Type B pancreatic cell (in vitro differentiated cells): Measurements from ENCODE around the gene GUCD1. TPM values are rescaled to one million over a fixed set of nuclear protein-coding genes. Genes with fewer than 3 reads are reported as not detected.

Experiments used
- DNase-seq: peaks from one replicate; pipeline ENCODE4 v3.0.0; 2021; ENCODE audit warnings: mixed read lengths; ENCODE audit not compliant: unreplicated experiment; ENCODE audit errors: extremely low spot score
- H3K27ac Mint-ChIP-seq: 2 replicates; pipeline ENCODE4 v1.8.0; 2021; ENCODE audit warnings: mild to moderate bottlenecking, mixed read lengths
- H3K27me3 Mint-ChIP-seq: 2 replicates; pipeline ENCODE4 v1.8.0; 2021; ENCODE audit warnings: mixed read lengths
- H3K36me3 Mint-ChIP-seq: 2 replicates; pipeline ENCODE4 v1.8.0; 2021; ENCODE audit warnings: mixed read lengths
- H3K4me1 Mint-ChIP-seq: one replicate; pipeline ENCODE4 v1.8.0; 2021; ENCODE audit warnings: mixed read lengths; ENCODE audit not compliant: unreplicated experiment
- H3K4me3 Mint-ChIP-seq: 2 replicates; pipeline ENCODE4 v1.8.0; 2021; ENCODE audit warnings: mild to moderate bottlenecking, mixed read lengths
- H3K9me3 Mint-ChIP-seq: 2 replicates; pipeline ENCODE4 v1.8.0; 2021; ENCODE audit warnings: mixed read lengths
- total RNA-seq: library from RNA; stranded (reverse); gene quantifications from 2 replicates; pipeline ENCODE4 v1.2.1, GENCODE V29; 2021; ENCODE audit warnings: low replicate concordance
- TF ChIP-seq, protein P1 (sequence below): fragments of 200-600 bp; sonication (generic); conservative IDR thresholded peaks from 2 replicates; pipeline ENCODE4 v1.5.0; 2021; ENCODE audit warnings: antibody characterized with exemption, mild to moderate bottlenecking

The GUCD1 gene
- total RNA-seq, 1 donor from 2014 or later, result 81.8 TPM

DNA sequence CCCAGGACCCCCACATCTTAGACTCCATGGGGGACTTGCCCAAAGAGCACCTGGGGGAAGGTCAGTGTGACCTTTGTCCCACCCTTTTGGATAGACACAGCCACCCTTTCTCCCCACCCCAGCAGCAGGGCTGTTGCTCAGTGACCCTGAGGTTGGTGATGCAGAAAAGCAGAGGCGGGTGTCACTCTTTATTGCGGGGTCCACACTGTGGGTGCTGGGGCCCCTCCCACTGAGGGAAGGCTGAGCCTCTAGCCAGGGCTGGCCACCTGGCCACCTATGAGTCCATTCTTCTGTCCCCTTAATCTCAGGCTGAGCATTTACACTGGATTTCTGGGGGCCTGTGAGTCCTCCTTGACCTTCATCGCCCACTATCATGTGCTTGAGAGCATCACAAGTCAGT lies 30.5 kb upstream of the GUCD1 start:
- no peaks in the 10 kb centered on the region for H3K4me1 Mint-ChIP-seq
- no peaks in the 10 kb centered on the region for H3K9me3 Mint-ChIP-seq
- TF ChIP-seq, protein P1, sequence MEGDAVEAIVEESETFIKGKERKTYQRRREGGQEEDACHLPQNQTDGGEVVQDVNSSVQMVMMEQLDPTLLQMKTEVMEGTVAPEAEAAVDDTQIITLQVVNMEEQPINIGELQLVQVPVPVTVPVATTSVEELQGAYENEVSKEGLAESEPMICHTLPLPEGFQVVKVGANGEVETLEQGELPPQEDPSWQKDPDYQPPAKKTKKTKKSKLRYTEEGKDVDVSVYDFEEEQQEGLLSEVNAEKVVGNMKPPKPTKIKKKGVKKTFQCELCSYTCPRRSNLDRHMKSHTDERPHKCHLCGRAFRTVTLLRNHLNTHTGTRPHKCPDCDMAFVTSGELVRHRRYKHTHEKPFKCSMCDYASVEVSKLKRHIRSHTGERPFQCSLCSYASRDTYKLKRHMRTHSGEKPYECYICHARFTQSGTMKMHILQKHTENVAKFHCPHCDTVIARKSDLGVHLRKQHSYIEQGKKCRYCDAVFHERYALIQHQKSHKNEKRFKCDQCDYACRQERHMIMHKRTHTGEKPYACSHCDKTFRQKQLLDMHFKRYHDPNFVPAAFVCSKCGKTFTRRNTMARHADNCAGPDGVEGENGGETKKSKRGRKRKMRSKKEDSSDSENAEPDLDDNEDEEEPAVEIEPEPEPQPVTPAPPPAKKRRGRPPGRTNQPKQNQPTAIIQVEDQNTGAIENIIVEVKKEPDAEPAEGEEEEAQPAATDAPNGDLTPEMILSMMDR, result no peak
- H3K4me3 Mint-ChIP-seq, result no peak overlapping the region
- no peak overlapping the region for H3K27ac Mint-ChIP-seq
- H3K36me3 Mint-ChIP-seq, result no peaks in the 10 kb centered on the region
- no peaks in the 10 kb centered on the region for H3K27me3 Mint-ChIP-seq
- no peak for DNase-seq

- Mint-ChIP-seq H3K4me1 (no peaks in the 10 kb centered on the region), H3K27ac (no peak overlapping the region), H3K4me3 (no peak overlapping the region), H3K9me3 (no peaks in the 10 kb centered on the region), H3K27me3 (no peaks in the 10 kb centered on the region), H3K36me3 (no peaks in the 10 kb centered on the region)
- TF ChIP-seq, protein P1, result no peak
- DNase-seq, result no peak
Observed at GRCh38 chr22:24584871-24585411, 30.0 kb upstream of the GUCD1 start.

DNA sequence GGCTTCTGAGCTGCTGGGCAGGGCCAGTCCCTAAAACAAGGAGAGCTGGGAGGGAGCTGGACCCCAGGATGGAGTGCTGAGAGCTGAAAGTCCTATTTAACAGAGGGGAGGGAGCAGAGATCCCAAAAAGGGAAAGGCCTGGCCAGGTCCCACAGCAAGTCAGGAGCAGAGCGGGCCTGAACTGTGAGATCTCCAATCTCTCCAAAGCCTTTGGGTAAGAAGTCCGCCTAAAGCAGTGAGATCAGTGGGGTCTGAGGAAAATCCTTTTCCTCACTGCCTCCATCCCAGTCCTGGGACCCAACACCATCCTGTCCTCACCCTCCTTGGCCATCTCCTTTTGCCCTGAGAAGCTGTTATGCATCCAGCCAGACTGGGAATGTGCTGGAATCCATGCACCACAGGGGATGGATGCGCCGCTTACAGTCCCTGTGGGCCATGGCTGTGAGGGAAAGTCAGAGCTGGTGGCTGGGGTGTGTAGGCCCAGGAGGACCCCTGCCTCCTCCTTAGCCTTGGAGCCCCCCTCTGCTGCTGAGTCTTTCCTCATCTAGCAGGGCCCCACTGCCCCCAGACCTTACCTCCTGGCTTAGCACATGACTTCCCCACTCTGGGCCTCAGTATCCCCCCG lies 29.3 kb upstream of the GUCD1 start:
- Mint-ChIP-seq H3K27ac (no peak overlapping the region), H3K4me3 (no peak overlapping the region)

GRCh38 chr22:24583221-24584165 lies 28.6 kb upstream of the GUCD1 start:
- TF ChIP-seq, protein P1, result no peak
- Mint-ChIP-seq H3K4me1 (peaks cover 4% of the 10 kb centered on the region), H3K9me3 (no peaks in the 10 kb centered on the region), H3K27me3 (no peaks in the 10 kb centered on the region), H3K27ac (no peak overlapping the region), H3K4me3 (no peak overlapping the region), H3K36me3 (no peaks in the 10 kb centered on the region)
- DNase-seq, result no peak

More for the DNA sequence above, 29.3 kb upstream of the GUCD1 start:
- Mint-ChIP-seq H3K9me3 (no peaks in the 10 kb centered on the region), H3K36me3 (no peaks in the 10 kb centered on the region), H3K27me3 (no peaks in the 10 kb centered on the region), H3K4me1 (no peaks in the 10 kb centered on the region)
- DNase-seq, result no peak
- TF ChIP-seq, protein P1, result no peak

- Mint-ChIP-seq H3K27ac (no peak overlapping the region), H3K4me3 (no peak overlapping the region), H3K9me3 (no peaks in the 10 kb centered on the region), H3K27me3 (no peaks in the 10 kb centered on the region), H3K4me1 (peaks cover 10% of the 10 kb centered on the region), H3K36me3 (no peaks in the 10 kb centered on the region)
- DNase-seq, result no peak
- TF ChIP-seq, protein P1, result no peak
Observed at GRCh38 chr22:24582056-24582814, 27.3 kb upstream of the GUCD1 start.
